Inflammatory macrophage (primary cell): ENCODE data around the gene PISD.
"Not testable (repeated sequence)": the region's sequence is repeated elsewhere in the genome, so short reads cannot be mapped to it uniquely, and the experiment has no call there.

Experiments
- DNase-seq, 2 donors: peaks; one replicate each; pipeline ENCODE4 v3.0.0-alpha.2; 2020 to 2022

PISD gene

DNA sequence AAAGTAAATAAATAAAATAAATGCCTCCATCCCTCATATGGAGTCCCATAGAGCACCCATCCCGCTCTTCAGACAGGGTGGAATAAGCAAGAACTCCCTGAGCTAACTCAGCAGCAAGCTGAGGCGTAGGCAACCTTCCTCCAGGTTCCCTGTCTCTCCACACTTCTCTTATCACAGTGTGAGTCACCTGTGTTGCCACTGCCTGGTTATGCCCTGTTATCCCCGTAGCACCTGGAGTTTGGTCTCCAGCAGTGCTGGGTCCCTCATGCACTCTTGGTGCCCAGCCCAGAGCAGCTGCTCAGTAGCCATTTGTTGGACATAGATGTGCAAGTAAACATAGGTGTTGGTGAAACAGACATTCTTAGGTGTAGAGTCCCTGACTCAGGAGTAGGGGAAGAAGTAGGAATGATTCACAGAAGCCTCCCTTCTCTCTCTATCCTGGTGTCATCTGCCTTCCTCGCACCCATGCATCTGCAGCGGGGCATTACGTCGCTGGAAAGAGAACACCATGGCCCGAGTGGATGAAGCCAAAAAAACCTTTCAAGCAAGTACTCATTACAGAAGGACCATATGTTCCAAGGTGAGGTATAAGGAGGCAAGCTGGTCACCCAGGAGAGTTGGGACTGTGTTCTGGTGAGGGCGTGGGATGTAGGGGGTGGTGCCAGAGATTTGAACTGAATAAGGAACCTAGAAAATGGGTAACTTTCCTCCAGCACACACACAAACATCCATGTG lies 56.0 kb downstream of the PISD start:
- peak in 1 of 2 donors; percentile 6 for DNase-seq

DNA sequence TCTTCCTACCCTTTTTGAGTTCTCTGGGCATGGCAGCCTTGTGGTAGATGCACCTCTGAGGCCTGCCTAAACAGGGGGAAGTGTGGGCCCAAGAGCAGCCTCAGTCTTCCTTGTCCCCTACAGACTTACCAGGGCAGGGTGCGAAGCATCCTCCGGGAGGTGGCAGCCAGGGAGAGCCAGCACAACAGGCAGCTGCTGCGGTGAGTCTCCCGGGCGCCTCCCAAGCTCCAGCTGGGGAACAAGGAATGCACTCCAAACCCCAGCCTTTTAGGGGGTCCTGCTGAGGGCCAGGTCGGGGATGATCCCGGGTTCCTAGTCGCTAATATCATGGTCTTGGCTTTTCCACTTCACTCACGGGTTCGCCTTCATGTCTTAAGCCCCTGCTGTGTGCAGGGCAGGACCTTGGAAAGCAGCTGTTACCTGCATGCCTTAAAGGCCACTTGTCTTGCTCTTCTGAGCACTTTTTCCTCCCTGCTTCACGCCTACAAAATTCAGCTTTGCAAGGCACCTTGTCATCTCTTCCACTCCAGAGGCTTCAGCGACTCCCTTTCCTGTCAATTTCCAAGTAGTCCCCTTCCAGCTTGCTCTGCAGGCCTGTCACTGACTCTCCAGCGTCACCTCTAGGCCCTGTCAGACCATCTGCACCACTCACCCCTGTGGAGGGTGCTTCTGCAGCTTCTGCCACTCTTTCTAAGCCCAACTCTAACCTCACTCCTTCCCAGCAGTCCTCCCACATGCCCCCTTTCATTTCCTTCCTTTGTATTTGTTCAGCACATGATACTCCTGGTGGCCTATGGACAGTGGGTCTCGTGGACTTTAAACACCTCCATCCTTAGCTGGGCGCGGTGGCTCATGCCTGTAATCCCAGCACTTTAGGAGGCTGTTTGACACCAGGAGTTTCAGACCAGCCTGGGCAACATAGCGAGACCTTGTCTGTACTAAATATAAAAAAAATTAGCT lies 57.0 kb downstream of the PISD start:
- DNase-seq: no peak

DNA sequence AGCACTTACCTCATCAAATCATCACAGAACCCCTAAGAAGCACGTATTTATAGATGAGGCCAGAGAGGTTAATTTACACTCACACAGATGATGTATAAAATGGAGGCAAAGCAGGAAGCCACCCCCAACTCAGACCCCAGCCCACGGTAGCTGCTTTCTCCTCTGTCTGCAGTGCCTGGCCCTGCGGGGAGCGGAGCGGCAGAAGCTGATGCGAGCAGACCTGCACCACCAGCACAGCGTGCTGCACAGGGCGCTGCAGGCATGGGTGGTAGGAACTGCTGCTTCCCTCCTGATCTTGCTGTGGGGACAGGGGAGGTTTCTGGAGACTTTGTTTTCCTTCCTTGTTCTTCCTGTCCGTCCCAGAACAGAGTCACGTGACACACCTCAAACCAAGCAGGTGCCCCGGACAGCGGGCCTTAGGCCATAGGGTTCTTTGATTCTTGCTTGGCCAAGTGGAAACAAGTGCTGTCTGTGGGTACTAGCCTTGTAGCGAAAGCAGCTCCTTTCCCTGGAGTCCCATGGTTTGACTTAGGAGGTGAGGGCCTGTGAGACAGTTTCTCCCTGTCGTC lies 57.8 kb downstream of the PISD start:
- no peak for DNase-seq

DNA sequence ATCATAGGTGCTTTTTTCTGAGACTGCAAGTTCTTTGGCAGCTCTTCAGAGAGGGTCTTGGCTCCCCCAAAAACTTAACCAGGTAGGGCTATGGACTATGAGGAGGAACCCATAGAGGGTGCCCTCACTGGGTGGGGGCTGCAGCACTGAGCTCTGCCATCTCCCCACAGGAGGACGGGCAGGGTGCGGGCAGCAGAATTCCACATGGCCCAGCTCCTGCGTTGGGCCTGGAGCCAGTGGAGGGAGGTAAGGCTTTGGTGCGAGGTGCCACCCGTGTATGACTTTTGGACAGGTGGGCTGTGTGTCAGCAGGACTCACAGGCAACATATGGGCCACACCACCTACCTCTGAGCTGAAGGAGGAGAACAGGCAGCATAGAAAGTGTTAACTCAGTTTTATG lies 58.4 kb downstream of the PISD start:
- no peak for DNase-seq

- DNase-seq: no peak
These were observed 58.9 kb downstream of the PISD start for GRCh38 chr22:31603081-31603525.

DNA sequence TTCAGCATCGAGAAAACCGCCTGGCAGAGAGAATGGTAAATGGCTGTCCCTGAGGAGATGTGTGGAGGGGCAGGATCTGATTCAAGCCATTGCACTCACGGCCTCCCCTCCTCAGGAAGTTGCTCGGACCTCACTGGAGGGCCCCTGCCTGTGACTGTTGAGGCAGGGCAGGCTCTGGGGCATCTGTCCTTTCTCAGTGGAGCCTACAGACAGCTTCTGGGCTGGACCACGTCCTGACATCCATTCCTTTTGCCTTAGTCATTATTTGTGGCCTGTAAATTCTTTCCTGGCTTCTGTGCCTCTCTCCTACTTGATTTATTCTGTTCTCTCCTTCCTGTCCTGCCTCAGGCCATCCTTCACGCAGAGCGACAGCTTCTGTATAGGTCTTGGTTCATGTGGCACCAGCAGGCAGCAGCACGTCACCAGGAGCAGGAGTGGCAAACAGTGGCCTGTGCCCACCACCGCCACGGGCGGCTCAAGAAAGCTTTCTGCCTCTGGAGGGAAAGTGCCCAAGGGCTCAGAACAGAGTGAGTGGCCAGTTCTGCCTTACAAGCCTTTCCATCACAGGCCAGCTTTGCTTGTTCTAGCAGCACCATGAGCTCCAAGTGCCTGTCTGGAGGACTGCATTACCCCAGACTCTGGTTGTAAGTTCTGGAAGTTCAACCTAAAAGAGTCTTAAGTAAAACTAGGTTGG lies 59.6 kb downstream of the PISD start:
- DNase-seq: no peak

GRCh38 chr22:31595271-31595670 lies 66.7 kb downstream of the PISD start:
- DNase-seq: no peak

DNA sequence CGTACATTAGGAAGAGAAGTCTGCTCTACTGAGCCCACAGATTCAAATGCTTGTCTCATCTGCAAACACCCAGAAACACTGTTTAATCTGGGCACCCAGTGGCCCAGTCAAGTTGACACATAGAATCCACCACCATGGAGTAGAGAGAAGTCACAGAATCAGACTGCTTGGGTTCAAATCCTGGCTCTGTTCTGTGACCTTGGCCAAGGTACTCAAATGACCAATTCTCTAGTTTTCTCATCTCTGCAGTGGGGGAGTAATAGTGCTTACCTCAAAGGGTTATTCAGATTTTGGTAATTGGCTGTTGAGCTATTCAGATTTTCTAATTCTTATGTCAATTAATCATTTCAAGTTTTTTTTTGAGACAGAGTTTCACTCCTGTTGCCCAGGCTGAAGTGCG lies 71.9 kb downstream of the PISD start:
- DNase-seq: not testable (repeated sequence)

DNA sequence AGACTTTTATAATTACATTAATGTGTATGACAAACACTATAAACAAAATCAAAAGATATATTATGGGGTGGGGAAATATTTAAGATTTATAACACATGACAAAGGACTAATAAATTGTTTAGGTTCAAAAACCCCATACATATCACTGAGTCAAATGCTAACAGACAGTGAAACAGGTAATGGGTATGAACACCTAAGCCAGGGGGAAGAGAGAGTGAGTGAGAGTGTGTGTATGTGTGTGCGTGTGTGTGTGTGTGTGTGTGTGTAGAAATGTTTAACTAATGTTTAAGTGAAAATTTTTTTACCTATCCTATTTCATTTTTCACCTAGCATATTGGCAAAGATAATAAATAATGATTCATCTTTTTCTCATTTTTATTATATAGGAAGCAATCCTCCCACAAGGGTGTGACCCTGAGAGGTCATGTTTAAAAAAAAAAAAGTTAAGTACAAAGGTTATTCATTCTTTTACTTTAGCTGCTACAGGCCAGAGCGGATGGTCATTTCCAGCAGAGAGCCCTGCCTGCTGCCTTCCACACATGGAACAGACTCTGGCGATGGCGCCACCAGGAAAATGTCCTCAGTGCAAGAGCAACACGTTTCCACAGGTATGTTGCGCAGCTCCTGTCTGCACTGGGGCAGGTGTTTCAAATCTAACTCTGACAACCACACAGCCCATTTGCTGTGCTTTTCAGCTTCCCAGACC lies 72.9 kb downstream of the PISD start:
- no peak for DNase-seq

- DNase-seq: peak; percentile 65 to 70
These were observed 75.7 kb downstream of the PISD start for GRCh38 chr22:31586137-31586920.

DNA sequence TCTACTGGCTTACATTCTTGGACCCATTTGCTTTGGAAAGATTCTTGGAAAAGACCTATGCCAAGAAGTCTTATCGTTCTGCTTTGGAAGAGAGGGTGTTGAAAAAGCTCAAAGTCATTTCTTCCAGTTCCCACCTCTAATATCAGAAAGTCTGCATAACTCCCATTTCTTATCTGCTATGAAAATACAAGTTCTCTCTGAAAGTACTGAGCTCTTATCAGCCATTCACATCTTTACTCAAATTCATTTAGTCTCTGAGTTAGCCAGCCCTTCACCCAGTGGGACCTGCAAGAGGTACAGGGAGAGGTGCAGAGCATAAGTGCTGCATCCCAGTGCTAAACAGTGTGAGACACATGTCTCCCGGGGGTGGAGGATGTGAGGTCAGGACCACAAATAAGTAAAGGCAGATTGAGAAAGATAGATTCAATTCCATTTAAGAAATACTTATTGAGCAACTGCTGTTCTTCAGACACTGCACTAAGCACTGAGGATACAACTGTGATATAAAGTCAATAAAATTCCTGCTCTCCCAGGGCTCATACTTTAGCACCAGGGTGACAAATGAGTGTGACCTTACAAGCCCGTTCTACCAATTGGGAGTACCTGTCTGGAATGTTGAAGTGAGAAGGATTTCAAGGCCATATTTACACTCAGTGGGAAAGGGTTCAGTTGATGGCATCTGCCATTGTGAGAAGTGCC lies 76.7 kb downstream of the PISD start:
- DNase-seq: peak; percentile 72 to 79

DNA sequence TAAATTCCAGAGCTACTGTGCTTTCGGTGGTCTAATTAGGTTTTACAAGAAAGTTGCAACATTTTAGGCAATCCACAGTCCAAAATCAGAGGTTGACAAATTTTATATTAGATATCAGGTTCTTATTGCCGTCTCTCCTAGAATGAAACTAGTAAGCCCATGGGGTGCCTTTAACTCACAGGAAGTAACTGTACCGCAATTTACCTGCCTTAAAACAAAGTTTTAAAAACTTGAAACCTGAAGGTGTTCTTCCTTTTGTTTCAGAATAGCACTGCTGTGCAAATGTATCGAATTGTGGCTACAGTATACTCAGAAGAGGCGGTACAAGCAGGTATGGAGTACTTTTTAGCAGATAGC lies 77.2 kb downstream of the PISD start:
- no peak for DNase-seq

DNA sequence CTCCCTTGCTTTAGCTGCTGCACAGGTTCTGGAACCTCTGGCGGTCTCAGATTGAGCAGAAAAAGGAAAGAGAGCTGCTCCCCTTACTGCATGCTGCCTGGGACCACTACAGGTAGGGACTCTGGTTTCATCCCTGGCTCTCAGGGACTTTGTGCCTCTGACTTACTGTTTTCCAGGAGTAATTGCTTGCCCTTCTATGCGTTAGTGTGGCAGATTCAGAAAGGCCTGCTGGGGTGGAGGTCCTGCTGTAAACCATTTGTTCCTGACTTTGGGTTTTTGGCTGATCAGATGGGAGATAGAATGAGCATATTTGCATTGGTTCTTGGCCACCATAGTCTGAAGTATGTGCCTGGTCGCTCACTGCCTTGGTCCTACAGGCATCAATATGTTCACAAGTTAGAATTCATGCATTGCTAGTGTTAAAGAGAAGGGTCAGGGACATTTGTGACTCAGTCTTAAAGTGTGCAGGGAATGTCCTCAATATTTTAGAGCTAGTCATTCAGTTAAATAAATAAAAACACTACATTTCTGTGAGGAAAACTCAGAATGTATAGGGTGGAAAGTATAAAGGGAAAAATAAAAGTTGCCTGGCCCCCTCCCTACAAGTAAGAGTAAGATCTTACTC lies 78.0 kb downstream of the PISD start:
- DNase-seq: no peak

GRCh38 chr22:31579835-31580242 lies 82.2 kb downstream of the PISD start:
- no peak for DNase-seq

- DNase-seq: no peak
These were observed 83.8 kb downstream of the PISD start for GRCh38 chr22:31578171-31578570.

- DNase-seq: no peak
These were observed 84.3 kb downstream of the PISD start for GRCh38 chr22:31577711-31578110.

GRCh38 chr22:31575190-31575589 lies 86.8 kb downstream of the PISD start:
- peak in 1 of 2 donors; percentile 40 for DNase-seq

- no peak for DNase-seq
These were observed 87.9 kb downstream of the PISD start for GRCh38 chr22:31574055-31574670.

- no peak for DNase-seq
These were observed 89.1 kb downstream of the PISD start for GRCh38 chr22:31572939-31573338.

DNA sequence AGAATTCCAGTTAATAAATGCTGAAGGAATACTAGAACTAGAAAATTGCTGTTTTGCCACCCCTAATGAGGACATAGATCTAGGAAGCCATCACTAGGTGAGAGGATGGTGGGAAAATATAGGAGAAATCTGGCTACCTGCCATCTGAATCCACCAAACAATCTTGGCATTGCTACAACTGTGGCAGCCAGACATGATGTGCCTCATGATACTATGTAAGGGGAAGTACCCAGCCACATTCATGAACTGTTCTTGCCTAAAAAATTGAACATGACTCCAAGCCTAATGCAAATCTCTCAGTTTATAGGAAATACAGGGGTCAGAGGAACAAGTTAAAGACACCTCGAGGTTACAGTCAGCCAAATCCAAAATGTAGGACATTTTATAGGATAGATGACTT lies 92.9 kb downstream of the PISD start:
- DNase-seq: peak; percentile 42 to 54
